Stimulated activated CD8-positive, alpha-beta memory T cell treated with anti-CD3 and anti-CD28 coated beads, Interleukin-7, amount 100 ng/mL, for 1 hour (primary cell): ENCODE data around the gene URGCP.
"Not testable (repeated sequence)": the region's sequence is repeated elsewhere in the genome, so short reads cannot be mapped to it uniquely, and the experiment has no call there.

Experiments used
- DNase-seq, 2 donors: peaks; one replicate each; pipeline ENCODE4 v3.0.0-alpha.2; 2020; ENCODE audit warnings: low read depth in 2 of 2

Gene URGCP

GRCh38 chr7:43834463-43835251 lies 71.7 kb downstream of the URGCP start:
- no peak for DNase-seq

DNA sequence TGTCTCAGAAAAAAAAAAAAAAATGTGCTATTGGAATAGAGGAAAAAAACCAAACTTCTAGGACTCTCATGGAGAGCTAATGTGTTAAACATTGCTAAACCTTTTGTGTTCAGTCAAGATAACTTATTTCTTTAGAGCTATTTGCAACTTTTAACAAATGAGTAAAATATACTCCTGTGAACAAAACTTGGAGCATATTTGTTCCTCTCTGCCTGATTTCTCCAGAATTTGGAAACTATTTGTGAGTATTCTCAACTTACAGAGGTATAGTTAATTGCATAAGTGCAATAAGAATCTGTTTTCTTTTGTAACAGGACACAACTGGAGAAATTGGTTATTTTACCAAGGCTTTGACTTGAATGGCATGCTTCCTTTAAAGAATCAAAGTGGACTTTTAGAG lies 75.5 kb downstream of the URGCP start:
- DNase-seq: not testable (repeated sequence)
